Hypothalamus (tissue), 51 donors: Measurements from ENCODE around the gene LCN6.
A peak's percentile ranks its signal among the peaks of the same experiment; 100 is the strongest.
"Not testable (repeated sequence)": the region's sequence is repeated elsewhere in the genome, so short reads cannot be mapped to it uniquely, and the experiment has no call there.

Experiments used
- DNase-seq, 51 donors: peaks; one replicate each; lab custom pipeline; 2025; lab: John Stamatoyannopoulos, UW

Gene LCN6

DNA sequence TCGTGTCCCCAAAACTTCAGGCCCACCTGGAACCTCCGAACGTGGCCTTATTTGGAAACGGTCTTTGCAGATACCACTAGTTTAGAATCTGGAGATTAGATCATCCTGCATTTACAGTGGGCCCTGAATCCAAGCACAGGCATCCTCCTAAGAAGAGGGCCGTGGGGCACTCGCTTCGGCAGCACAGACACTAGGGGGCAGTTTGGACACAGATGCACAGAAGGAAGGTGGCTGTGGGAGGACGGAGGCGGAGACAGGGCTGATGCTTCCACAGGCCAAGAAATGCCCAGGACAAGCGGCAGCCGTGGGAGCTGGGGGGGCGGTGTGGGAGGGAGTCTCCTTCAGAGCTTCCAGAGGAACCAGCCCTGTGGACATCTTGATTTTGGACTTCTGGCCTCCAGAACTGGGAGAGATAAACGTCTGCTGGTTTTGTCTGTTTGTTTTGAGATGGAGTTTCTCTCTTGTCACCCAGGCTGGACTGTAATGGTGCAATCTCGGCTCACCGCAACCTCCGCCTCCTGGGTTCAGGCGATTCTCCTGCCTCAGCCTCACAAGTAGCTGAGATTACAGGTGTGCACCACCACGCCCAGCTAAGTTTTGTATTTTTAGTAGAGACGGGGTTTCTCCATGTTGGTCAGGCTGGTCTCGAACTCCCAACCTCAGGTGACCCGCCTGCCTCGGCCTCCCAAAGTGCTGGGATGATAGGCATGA is 12.7 kb upstream of the LCN6 start:
- peak in 22 of 51 donors; percentile 8 to 66 (median 34) for DNase-seq

DNA sequence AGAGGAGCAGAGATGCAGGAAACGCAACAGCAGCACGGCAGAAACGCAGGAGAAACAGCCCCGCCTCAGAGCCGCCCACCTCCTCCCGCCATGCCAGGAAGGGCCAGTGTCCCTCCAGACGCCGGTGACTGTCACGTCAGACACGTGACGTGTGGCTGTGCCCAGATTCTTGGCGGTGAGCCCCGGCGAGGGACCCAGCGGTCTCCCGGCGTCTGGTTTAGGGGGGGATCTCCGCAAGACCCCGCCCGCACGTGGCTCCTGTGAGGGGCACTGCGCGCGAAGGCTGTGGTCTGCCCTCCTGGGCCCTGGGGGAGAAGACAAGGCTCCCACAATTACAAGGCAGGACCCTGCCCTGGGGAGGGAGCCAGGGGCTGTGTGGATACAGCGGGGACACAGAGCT is 12.1 kb upstream of the LCN6 start:
- DNase-seq = no peak

DNA sequence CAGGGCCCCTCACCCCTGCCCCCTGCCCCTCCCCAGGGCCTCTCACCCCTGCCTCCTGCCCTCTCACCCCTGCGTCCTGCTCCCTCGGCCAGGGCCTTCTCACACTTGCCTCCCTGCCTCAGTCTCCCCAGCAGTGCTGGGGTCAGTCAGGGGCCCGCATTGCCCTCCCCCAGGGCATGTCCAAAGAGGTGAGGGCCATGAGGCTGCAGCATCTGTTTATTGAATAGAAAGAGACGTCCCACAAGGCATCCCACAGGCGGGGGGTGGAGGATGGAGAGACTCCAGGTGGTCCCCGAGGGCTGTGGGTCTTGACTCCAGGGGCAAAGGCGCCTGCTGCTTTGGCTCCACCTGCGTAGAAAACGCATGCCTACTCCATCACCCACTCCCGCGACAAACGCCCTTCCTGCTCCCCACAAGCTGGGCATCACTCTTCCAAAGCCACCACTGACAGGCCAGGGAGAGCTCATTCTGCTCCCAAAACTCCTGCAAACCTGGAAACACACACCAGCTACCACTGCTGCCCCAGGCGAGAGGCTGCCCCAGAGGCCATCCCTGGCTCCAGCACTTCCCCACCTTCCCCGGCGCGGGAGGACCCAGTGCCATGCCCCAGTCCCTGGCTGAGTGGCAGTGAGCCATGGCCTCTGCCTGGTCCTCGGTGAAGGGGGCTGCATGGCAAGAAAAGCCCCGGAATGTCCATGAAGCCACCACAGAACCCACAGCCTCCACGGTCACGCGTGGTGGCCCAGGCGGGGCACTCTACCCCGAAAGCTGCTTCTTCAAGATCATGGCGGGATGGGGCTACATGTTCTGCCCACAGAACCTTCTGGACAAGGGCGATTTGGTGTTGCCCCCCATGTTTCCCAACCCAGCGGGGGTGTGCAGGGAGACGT is 11.4 kb upstream of the LCN6 start:
- DNase-seq = no peak

DNA sequence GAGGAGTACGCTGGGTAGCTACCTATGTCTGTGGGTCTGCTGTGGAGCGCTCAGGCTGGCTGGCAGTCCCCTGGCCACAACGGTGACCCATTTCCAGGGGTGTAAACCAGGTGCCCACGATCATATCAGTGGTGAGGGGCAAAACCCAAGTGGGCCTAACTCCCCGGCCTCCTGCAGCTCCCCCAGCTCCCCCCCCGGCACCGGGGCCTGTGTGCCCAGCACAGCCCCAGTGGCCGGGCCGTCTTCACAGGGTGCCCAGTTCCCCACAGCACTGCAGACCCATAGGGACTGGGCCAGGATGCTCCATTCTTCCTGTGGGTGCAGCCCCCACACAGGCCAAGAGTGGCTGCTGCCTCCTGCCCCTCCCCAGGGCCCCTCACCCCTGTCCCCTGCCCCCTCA is 10.7 kb upstream of the LCN6 start:
- DNase-seq = no peak

DNA sequence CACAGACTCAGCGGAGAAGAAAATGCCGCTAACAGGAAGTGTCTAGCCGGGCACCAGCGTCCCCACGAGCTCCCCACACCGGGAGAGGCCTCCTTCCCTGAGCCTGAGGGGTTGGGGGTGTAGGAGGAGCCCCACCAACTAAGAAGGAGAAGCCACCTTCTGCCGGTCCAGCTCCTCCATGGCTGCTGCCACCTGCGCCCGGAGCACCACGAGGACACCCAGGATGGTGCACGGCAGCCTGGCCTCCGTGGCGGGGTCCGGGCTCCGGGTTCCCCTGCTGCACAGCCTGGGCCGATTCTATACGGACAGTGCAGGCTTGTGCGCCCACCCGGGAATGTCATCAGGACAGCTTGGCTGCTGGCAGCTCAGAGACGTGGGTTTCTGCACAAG is 9.4 kb upstream of the LCN6 start:
- no peak for DNase-seq

DNA sequence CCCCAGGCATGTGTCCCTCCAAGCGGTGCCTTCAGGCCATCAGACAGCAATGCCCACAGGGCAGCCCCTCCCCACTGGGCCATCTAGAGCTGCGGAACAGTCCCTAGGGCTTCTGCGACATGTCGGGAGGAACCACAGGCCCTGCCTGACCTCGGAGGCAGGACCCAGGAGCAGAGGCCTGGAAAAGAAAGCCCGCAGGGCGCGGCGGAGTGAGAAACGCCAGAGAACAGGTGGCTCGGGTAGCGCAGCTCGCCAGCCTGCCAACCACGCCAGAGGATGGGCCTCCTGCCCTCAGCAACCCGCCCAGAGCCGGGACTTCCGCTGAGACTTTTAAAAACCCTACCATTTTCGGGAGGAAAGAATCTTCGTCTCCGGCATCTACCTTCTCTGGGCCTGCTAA is 9.0 kb upstream of the LCN6 start:
- no peak for DNase-seq

DNA sequence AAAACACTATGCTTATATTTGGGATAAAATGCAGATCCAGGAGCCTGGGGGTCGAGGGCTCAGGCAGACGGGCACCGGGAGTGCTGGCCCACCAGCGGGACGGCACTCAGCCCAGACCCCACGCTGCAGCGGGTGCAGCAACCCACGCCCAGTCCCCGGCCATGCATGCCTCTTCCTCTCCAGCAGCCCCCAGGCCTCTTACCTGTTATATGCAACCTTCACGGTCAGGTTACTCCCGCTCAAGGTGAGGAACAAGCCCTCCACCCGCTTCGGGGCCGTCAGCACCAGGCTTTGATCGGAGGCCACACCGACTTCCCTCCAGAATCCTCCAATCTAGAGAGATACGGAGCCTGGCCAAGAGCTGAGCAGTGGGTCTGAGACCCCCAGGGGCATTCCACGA is 8.5 kb upstream of the LCN6 start:
- no peak for DNase-seq

DNA sequence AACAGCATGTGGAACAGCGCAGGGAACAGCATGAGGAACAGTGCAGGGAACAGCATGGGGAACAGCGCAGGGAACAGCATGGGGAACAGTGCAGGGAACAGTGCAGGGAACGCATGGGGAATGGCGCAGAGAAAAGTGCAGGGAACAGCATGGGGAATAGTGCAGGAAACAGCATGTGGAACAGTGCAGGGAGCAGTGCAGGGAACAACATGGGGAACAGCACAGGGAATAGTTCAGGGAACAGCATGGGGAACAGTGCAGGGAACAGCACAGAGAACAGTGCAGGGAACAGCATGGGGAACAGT is 7.8 kb upstream of the LCN6 start:
- no peak for DNase-seq

DNA sequence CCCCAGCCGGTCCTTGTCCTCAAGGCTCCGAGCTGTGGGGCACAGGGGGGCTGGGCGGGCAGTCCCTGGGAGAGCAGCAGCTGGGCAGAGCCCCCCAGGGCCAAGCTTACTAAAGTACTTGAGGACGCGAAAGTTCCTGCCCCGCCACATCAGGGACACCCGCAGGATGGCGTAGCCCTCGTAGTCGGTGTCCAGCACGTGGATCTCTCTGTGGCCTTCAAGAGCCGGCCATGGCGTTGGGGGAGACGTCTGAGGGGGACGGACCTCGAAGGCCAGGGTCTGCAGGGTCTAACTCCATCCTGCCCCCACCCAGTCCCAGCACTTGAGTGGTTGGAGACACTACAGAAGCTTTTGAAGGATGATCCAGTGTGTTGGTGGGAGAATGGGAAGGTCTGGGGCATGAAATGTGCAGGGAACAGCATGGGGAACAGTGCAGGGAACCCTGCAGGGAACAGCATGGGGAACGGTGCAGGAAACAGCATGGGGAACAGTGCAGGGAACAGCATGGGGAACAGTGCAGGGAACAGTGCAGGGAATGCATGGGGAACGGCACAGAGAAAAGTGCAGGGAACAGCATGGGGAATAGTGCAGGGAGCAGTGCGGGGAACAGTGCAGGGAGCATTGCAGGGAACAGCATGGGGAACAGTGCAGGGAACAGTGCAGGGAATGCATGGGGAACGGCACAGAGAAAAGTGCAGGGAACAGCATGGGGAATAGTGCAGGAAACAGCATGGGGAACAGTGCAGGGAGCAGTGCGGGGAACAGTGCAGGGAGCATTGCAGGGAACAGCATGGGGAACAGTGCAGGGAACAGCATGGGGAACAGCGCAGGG is 7.2 kb upstream of the LCN6 start:
- not testable (repeated sequence) for DNase-seq

DNA sequence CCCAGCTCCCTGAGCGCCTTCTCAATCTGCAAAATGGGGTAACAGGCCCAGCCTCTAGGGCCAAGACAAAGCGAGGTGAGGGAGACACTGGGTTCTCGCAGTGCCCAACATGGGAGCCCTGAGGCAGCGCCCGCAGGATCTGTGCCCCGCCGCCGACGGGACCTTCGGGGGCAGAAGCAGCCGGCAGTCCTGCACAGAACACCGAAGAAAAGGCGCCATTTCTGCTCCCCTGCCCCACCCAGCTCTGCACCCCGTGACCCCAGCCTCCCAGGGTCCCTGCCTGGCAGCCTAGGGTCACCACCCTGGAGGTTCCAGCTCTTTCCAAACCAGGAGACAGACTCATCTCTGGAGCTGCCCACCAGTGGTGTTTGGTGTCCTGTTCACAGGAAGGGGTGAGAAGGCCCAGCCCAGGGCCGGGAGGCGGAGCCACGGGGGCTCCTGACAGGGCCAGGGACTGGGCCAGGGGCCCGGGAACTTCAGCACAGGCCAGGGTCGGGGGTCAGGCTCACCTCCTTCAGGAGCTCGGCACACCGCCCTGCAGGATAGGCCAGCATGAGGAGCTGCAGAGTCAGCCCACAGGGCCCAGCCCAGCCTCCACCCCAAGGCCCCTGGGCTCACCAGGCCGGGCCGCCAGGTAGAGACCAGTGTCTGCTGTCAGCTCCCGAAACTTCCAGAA is 6.4 kb upstream of the LCN6 start:
- no peak for DNase-seq

DNA sequence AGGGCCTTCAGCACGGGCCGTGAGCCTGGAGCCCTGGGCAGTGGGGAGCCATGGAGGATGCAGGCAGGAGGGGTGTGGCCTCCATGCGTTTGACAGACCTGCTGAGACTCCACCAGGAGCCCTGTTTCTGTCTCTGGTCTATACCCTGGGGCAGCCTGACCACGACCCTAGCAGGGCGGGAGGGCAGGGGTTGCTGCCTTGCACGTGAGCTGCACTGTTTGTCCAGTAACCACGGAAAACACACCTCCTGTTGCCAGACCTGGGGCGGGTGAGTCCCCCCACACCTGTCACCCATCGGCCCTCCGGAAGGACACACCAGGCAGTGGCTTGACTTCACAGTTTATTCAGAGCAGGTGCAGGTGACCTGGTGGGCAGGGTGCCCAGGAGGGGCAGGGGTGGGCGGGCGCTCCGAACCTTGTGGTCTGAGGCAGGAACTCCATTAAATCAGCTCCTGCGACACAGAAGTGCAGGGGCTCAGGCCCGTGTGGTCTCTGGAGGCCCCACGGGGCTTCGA is 5.8 kb upstream of the LCN6 start:
- DNase-seq = no peak

DNA sequence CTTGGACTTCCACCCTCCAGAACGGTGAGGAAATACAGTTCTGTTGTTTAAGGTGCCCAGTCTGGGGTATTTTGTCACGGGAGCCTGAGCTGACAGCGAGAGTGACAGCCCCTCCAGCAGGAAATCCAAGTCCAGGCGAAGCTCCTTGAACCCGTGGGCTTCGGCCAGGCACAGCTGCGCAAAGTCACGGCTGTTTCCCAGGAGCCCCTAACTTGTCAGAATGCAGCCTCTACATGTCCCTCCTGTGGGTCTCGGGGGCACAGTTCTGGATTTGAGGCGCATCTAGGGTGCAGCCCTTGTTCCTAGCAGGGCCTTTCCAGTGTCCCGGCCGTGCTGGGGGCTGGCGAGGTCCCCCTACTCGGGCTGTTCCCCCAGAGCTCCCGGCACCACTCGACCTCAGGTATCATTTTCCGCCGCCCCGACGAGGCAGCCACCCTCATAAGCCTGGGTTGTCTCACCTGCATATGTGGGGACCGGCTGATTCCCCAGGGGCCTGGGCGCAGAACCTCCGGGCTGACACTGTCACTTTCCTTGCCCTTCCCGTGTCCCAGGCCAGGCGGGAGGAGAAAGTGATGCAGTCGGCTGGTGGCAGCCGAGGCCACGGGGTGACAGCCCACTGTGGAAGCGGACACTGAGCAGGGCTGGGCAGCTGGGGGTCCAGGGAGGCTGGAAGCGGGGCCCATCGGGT is 5.2 kb upstream of the LCN6 start:
- DNase-seq = no peak

DNA sequence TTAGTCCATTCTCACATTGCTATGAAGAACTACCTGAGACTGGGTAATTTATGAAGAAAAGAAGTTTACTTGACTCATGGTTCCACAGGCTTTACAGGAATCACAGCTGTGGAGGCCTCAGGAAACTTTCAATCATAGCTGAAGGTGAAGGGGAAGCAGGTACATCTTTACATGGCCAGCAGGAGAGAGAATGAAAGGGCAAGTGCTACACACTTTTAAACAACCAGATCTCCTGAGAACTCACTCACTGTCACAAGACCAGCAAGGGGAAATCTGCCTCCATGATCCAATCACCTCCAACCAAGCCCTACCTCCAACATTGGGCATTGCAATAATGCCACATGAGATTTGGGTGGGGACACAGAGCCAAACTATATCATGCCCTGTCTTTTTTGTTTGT is 3.5 kb upstream of the LCN6 start:
- DNase-seq = no peak

DNA sequence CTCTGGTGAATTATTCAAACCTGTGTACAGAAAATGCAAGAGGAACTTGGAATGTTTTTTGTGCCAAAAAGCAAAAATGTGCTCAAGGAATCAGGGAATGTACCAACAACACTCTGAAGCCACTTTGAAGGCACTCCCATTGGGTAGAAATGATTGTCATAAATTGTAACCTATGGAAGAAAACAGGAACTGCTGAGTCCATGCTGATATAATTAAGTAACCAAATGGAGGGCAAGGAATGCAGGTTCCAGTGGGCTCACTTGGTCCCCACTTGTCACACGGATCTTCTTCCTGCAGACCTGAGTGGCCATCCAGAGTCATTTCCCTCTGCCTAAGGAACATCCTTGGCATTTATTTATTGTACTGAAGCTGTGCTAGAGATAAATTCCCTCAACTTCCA is 2.9 kb upstream of the LCN6 start:
- DNase-seq = no peak

DNA sequence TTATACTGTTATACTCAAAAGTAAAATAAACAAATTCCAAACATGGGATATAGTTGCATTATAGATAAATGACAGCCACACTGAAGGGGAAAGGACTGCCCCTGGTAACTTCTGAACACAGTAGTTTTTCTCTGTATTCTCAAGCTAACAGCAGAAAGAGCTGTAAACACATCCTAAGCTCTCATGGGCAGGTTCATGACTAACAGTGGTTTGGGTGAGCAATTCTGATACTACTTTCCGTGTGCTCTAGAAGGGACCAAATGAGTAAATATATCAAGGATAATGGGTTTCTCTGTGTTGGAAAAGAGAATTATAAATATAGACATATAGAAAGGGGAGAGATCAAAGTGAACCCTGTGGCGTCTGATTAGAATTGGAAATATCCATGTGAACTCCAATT is 2.2 kb upstream of the LCN6 start:
- no peak for DNase-seq

DNA sequence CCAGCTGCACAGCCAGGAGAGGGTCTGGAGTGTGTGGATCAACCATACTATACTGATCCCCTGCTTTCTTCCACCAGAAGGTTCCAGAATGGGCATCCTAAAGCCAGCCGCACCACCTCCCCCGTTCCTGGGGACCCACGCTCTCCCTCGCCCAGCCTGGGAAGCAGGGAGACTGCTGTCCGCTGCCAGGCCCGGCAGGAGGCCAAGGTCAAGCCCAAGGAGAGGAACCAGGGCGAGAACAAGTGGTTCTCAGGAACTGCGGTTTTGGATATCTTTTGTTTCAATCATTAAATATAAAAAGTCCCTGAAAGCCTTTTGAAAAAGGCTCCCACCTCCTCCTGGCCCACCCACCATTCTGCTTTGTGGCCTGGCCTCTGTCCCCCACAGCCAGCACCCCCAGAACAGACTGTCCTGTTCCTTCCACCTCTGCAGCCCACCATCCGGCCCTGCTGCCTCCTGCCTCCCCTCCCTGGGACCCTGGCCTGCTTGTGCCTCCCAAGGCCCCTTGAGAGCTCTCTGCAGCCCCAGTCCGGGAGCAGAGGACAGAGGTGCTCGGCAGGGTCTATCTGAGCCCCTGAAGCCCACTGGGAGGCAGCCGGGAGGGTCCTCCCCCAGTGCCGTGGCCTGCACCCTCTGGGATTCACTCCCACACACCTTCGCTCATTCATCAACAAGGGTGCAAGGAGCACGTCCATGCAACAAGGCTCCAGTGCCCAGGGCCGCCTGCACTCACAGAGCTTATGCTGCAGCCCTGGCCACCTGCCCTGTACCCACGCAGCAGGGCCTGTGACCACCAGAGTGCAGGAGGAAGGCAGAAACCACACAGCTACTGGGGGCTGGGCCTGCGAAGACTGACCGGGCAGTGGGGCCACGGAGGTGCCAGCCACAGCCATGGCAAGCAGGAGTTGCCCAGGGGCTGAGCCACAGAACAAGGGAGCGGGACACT is 614 bp upstream of the LCN6 start:
- DNase-seq = peak in 5 of 51 donors; percentile 5 to 30 (median 25)

DNA sequence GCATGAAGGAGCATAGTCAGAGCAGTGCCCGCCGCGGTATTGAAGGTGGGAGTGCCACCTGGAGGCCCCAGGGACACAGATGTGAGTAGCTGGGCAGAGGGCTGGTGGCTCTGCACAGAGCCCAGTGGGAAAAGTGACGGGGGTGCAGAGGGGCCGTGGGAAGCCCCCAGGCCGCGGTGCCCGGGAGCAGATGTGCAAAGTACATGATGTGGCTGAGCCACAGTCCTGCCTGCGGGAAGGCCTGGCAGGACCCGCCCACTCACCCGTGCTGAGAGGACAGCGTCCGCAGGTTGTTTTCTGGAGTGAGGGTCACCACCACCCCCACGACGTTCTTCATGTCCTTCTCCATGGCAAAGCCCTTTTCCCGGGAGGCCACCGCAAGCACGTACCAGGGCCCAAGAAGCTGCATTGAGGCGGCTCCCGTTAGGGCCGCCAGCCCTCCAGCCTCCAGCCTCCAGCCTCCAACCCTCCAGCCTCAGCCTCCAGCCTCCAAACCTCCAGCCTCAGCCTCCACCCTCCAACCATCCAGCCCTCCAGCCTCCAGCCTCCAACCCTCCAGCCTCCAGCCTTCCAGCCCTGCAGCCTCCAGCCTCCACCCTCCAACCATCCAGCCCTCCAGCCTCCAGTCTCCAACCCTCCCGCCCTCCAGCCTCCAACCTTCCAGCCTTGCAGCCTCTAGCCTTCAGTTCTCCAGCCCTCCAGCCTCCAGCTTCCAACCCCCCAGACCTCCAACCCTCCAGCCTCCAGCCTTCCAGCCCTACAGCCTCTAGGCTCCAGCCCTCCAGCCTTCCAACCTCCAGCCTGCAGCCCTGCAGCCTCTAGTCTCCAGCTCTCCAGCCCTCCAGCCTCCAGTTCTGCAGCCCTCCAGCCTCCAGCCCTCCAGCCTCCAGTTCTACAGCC is 914 bp downstream of the LCN6 start:
- DNase-seq = no peak

DNA sequence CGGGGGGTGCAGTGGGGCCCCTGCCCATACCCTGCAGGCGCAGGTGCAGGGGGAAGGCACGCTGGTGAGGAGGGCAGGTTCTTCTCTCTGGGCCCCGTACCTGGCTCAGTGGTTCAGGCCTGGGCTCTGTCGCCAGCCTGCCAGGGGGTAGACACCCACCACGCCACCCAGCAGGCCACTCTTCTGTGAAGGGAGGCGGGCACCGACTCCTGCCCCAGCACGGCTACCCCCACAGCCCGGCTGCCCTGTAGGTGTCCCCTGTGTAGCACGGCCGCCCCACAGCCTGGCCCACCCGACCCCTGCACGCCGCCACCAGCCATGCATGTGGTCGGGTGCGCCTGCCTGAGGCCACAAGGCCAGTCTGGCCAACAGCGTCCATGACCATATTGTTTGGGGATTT is 1.7 kb downstream of the LCN6 start:
- no peak for DNase-seq
